Measurements from ENCODE around the gene PELI2. TPM values are rescaled to one million over a fixed set of nuclear protein-coding genes. Genes with fewer than 3 reads are reported as not detected.

Gene PELI2, protein sequence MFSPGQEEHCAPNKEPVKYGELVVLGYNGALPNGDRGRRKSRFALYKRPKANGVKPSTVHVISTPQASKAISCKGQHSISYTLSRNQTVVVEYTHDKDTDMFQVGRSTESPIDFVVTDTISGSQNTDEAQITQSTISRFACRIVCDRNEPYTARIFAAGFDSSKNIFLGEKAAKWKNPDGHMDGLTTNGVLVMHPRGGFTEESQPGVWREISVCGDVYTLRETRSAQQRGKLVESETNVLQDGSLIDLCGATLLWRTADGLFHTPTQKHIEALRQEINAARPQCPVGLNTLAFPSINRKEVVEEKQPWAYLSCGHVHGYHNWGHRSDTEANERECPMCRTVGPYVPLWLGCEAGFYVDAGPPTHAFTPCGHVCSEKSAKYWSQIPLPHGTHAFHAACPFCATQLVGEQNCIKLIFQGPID
- total RNA-seq: 36.7 TPM

- DNase-seq (ENCODE audit: low spot score in 2 of 2) (peak; percentile 72 to 76), FAIRE-seq (no peak)
These were observed at the start of gene PELI2 for GRCh38 chr14:56117765-56118610. TSS of gene PELI2 (plus strand) at chr14:56118411. CDS start at chr14:56118661, 250 bp downstream.

- no peak for DNase-seq (ENCODE audit: low spot score in 2 of 2)
- no peak for FAIRE-seq
These were observed 44.4 kb upstream of the PELI2 start for GRCh38 chr14:56073799-56074198.

DNA sequence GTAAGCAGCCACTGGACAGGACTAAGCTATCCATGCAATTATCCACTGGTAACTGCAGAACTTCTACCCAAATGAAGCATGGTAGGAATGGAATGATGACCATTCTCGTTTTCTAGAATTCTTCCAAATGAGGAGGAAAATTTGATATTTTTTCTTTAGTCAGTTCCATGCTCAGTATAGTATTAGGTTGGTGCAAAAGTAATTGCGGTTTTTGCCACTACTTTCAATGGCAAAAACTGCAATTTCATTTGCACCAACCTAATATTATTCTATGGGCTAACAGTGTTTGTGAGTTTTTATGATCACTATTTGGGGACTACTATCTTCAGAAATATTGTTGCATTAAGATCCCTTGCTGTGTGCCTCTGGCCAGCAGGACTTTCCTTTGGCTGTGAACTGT is 42.9 kb upstream of the PELI2 start:
- FAIRE-seq (no peak), DNase-seq (ENCODE audit: low spot score in 2 of 2) (no peak)

GRCh38 chr14:56081139-56081538 is 37.1 kb upstream of the PELI2 start:
- no peak for FAIRE-seq
- no peak for DNase-seq (ENCODE audit: low spot score in 2 of 2)

- no peak for DNase-seq (ENCODE audit: low spot score in 2 of 2)
- FAIRE-seq: no peak
These were observed 35.3 kb upstream of the PELI2 start for GRCh38 chr14:56082880-56083279.

- FAIRE-seq (no peak), DNase-seq (ENCODE audit: low spot score in 2 of 2) (no peak)
These were observed 32.7 kb upstream of the PELI2 start for GRCh38 chr14:56085471-56085870.

DNA sequence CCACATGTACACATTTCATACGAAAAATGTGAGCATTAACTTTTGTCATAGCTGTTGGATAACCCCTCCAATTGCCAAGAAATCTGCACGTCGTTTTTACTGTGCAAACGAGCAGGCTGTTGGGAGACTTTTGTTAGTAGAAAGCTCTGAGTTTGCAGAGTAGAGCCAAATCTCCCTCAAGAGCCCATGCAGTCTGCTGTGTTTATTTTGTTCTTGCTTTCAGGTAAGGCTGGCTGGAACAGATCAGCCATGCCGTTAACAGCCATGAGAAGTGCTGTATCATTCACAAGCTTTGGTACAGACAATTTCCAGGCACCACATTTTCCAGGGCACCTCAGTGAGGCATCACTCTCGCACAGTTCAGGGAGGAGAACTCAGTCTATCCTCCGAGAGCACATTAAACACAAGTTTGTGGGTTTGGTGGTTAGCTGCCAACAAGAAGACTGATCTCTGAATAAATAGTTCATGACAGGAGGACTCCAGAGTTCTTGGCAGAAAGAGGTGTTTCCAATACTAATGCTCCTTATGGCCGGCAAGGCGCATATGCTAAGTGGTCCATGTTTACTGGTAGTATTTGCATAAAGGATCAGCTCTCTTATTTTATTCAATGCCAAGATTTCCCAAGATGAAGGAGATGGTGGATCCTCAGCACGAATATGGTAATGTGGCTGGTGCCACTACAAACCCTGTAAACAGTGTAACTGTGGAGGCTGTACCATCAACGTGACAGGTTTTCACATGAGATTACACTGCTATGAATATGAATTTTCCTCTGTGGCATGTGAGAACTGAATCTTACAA is 30.3 kb upstream of the PELI2 start:
- no peak for FAIRE-seq

DNA sequence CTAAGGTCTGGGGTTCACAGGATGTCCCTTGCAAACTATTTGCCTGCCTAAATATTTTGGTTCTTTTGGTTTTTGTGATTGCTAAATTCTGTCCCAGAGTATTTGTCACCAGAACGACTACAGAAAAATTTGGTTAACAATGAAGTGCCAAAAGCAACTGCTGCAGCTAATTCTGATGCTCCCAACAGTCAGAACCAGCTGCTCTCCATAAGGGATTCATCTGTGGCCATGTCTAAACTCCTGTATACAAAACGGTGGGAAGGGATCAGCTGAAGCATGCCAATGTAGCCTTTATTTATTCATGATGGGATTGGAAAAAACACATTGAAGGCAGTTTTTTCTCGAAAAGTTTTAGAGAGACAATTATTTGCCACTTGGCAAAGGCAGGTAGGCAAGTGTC is 29.3 kb upstream of the PELI2 start:
- FAIRE-seq: no peak
- DNase-seq (ENCODE audit: low spot score in 2 of 2): no peak

More for the DNA sequence above, 30.3 kb upstream of the PELI2 start:
- DNase-seq (ENCODE audit: low spot score in 2 of 2): no peak

DNA sequence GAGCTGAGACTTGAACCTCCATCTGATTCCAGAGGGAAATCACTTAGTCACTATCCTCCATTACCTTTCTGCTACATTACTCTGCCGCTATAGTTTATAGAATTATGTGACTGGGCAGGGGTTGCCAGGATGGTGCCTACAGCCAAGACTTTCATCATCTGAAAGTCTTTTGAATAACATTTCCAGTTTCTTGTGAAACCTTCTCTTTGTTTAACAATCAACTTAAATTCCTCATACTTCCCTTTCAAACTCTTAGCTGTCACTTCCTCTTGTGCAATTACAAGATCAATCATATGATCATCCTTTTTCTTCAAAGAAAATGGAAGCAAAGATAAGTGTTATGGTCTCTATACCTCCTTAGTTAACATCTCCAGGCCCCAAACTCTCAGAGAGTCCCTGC is 25.4 kb upstream of the PELI2 start:
- FAIRE-seq (no peak), DNase-seq (ENCODE audit: low spot score in 2 of 2) (no peak)

DNA sequence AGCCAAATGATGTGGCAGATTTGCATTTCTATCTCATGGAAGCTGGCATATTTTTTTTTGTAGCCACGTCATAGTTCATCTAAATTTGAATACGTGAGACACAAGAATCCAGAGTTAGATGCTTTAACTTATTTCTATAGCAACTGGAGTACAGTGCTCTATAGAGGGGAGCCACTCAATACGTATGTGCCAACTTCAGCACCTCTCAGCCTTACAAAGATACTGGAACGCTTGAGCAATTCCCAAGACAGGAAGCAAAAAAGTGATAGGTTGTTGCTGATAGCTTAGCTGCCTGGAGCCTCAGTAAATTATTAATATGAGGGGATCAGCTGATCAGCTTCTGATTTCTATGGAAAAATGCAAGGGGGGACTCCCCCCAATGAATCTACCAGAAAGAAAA is 24.1 kb upstream of the PELI2 start:
- no peak for FAIRE-seq
- DNase-seq (ENCODE audit: low spot score in 2 of 2): no peak

DNA sequence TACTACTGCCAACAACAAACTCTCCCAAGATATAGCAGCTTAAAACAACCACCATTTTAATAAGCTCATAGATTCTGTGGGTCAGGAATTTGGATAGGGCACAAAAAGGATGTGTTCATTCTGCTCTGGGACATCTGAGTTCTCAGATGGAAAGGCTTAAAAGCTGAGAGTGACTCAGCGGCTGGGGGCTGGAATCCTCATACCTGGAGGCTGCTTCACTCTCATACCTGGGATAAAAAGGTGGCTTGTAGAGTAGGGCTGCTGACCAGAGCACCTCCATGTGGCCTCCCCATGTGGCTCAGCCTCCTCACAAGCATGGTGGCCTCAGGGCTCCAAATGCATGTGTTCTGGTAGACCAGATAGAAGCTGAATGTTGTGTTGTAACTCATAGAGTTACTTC is 20.2 kb upstream of the PELI2 start:
- FAIRE-seq (no peak), DNase-seq (ENCODE audit: low spot score in 2 of 2) (no peak)

DNA sequence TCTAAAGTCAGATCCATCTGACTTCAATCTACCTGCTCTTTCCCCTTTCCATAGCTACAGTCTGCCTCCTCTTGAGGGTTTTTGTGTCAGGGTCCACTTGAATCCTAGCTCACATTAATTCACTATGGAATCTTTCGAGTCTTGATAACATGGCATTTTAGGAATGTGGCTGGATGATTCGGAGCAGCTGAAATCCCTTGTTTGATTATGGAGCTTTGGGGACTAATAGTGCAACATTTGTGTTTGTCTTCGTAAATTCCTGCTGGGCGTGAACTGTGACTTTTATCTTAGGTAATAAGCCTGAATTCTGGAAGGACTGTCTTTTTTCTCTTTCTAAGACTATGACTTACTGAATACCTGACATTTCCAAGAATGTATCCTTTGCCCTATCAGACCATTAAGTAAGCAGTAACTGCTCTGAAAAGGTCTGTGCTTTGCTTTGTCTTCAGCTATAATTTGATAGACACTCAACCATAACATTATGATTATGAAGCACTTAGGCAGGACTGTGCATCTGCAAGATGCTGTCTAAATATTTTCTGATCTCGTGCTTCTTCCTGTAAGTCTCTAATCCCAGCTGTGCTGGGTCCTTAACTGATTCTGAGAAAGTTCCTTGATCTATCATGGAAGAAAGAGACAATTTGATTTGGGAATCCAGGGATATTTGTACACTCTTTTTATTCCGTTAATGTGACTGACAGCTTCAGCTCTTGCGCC is 19.0 kb upstream of the PELI2 start:
- DNase-seq (ENCODE audit: low spot score in 2 of 2) (no peak), FAIRE-seq (no peak)

DNA sequence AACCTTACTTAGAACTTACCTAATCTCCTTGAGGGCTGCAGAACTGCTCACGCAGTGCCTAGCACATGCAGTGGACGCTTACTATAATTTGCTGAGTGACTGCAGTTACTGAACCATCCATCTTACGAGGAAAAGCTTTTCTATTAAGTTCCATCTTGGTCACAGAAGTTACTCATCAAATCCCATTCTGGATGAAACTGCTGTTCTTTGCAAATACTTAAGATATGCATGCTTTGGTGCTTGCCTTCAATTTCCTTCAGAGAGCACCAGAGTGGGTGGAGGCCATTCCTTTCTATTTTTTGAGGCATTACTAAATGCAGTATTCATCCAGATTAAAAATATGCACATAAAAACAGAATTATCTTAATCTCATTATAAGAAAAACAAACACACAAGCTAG is 17.7 kb upstream of the PELI2 start:
- FAIRE-seq (no peak), DNase-seq (ENCODE audit: low spot score in 2 of 2) (no peak)

GRCh38 chr14:56102941-56103340 is 15.3 kb upstream of the PELI2 start:
- DNase-seq (ENCODE audit: low spot score in 2 of 2): no peak
- FAIRE-seq: no peak

DNA sequence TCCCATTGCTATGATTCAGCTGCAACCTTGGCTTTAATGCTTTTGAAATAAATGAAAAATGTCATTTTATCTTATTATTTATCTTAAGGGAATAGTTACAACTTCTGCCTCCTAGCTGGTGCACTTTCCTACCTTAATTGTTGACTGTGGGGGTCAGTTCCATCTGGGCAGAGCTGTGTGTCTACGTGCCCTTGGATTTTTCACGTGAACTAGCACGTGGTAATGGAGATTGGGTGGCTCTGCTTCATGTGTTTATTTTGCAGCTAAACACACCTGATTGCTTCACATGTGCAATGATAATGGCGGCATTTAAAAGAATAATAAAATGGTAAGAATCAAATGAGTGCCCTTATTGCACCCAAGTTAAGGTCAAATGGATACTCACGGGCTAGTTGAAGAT is 10.6 kb upstream of the PELI2 start:
- FAIRE-seq: no peak

DNA sequence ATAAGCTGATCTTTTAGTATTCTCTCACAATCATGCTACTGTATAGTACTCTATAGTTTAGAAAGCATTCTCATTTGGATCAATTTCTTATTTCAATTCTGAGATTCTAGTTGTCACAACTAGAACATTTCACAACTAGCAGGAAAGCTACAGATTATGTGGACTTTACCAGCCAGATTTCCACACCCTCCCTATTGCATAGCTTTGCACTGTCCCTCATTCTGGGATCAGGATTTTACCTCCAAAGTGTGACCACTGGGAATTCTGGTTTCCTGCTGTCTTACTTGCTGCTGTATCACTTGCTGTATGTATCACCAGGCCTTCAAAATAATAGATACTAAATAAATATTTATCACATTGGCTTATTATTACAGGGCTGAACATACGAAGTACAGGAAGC is 10.2 kb upstream of the PELI2 start:
- no peak for FAIRE-seq
- no peak for DNase-seq (ENCODE audit: low spot score in 2 of 2)

More for the DNA sequence above, 10.6 kb upstream of the PELI2 start:
- no peak for DNase-seq (ENCODE audit: low spot score in 2 of 2)

DNA sequence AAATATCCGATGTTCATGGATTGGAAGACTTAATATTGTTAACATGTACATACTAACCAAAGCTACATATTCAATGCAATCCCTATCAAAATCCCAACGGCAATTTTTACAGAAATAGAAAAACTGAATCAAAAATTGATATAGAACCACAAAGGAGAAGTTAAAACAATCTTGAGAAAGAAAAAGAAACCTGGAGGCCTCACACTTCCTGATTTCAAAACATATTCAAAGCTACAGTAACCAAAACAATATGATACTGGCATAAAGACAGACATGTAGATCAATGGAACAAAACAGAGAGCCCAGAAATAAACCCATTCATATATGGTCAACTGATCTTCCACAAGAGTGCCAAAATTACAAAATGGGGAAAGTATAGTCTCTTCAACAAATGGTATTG is 5.4 kb upstream of the PELI2 start:
- FAIRE-seq (no peak), DNase-seq (ENCODE audit: low spot score in 2 of 2) (no peak)

- no peak for FAIRE-seq
These were observed 2.8 kb upstream of the PELI2 start for GRCh38 chr14:56115334-56115870.

GRCh38 chr14:56115976-56116893 is 2.0 kb upstream of the PELI2 start:
- no peak for FAIRE-seq
- DNase-seq (ENCODE audit: low spot score in 2 of 2): no peak

More at GRCh38 chr14:56115334-56115870, 2.8 kb upstream of the PELI2 start:
- DNase-seq (ENCODE audit: low spot score in 2 of 2): no peak

Data from frontal cortex (tissue), 4 donors.